ENCODE results near the gene PFKFB2. TPM values are rescaled to one million over a fixed set of nuclear protein-coding genes. Genes with fewer than 3 reads are reported as not detected.

PFKFB2 gene
- total RNA-seq, 1 experiment from 2014 or later: 28.0 TPM

DNA sequence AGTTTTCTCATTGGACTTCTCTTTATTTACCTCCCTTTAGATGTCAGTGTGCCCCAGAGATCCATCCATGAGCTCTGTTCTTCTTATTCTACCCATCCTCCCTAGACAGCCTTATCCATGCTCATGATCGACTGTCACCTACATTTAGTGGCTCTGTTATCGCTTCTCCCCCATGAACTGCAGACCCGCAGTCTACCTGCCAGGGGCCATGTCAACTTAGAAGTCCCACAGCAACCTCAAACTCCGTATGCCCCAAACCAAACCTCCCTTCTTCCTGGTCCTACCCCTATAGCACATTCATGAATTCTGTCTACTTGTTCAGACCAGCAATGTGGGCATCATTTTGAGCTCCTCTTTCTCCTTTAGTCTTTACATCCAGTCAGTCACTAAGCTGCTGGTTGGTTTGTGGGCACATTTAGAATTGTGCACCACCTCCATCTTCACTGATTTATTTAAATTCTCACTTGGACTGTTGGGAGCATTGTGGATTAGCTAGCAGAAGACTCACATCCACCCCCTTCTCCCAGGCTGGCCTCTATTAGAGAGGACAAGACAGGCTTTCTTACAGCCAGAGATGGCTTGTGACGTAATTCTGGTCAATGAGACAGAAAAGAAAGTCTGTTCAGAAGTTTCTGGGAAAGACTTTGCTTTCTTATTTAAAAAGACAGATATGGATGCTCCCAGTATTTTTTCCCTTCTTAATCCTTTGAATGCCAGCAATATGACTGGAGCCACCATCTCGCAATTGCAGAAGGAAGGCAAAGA lies 39.6 kb upstream of the PFKFB2 start:
- Histone ChIP-seq H3K27me3 (ENCODE audit: insufficient read depth, low read depth) (no peaks in the 10 kb centered on the region), H3K4me3 (no peak overlapping the region), H4K20me1 (ENCODE audit: insufficient read depth) (no peaks in the 10 kb centered on the region), H3K4me1 (replicated peaks; ENCODE audit: insufficient read depth) (peaks cover under 1% of the 10 kb centered on the region; the same call in 1 of the 2 replicates), H3K36me3 (ENCODE audit: low read depth) (no peaks in the 10 kb centered on the region), H3K9me3 (ENCODE audit: insufficient read depth, low read depth) (peaks cover 4% of the 10 kb centered on the region; the same call in 1 of the 2 replicates), H3K79me2 (ENCODE audit: low read depth) (no peaks in the 10 kb centered on the region), H3K4me2 (no peak overlapping the region), H3K27ac (no peak overlapping the region), H3F3A (ENCODE audit: insufficient read depth, low read depth) (peaks cover under 1% of the 10 kb centered on the region; the same call in 1 of the 2 replicates), H2AFZ (no peak overlapping the region), H3K9me2 (ENCODE audit: insufficient read depth) (no peaks in the 10 kb centered on the region)
- CTCF ChIA-PET: no interaction called here
- TF ChIP-seq, protein P1, sequence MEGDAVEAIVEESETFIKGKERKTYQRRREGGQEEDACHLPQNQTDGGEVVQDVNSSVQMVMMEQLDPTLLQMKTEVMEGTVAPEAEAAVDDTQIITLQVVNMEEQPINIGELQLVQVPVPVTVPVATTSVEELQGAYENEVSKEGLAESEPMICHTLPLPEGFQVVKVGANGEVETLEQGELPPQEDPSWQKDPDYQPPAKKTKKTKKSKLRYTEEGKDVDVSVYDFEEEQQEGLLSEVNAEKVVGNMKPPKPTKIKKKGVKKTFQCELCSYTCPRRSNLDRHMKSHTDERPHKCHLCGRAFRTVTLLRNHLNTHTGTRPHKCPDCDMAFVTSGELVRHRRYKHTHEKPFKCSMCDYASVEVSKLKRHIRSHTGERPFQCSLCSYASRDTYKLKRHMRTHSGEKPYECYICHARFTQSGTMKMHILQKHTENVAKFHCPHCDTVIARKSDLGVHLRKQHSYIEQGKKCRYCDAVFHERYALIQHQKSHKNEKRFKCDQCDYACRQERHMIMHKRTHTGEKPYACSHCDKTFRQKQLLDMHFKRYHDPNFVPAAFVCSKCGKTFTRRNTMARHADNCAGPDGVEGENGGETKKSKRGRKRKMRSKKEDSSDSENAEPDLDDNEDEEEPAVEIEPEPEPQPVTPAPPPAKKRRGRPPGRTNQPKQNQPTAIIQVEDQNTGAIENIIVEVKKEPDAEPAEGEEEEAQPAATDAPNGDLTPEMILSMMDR (conservative IDR thresholded peaks at IDR 0.05): no peak
- no peak for TF ChIP-seq EZH2 (IDR thresholded peaks at IDR 0.05; ENCODE audit: low read depth)
- DNase-seq: no peak
- POLR2A ChIA-PET (ENCODE audit: unreplicated experiment): interaction anchor here (0.7 kb wide), 1 partner anchor 11 kb away, joined by 4 read pairs; no protein-coding TSS in a partner anchor
- BruUV-seq (replicated peaks): no TSS peak
- intact Hi-C loops (cut with micrococcal nuclease; ENCODE audit: unreplicated experiment): no loop called here

DNA sequence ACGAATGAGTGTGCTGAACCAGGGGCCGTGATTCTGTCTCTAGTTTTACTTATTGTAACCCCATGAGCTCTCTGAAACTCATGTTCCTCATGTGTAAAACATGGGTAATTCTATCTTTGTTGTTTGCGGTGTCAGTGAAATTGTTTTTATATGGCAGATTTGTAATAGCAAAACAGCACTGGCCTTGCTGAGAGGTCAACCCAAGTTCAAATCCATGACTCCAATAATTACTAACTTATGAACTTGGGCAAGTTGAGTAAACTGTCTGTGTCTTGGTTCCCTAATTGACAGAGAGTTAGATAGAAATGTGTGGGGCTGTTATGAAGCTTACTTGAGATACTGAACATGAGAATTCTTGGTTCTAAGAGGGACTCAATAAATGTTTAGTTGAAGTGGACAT lies 38.3 kb upstream of the PFKFB2 start:
- intact Hi-C loops (cut with micrococcal nuclease; ENCODE audit: unreplicated experiment): no loop called here
- Histone ChIP-seq H3K27ac (no peak overlapping the region), H3K4me1 (replicated peaks; ENCODE audit: insufficient read depth) (peaks cover 6% of the 10 kb centered on the region), H3K4me3 (no peak overlapping the region), H2AFZ (no peak overlapping the region), H3K79me2 (ENCODE audit: low read depth) (no peaks in the 10 kb centered on the region), H4K20me1 (ENCODE audit: insufficient read depth) (no peaks in the 10 kb centered on the region), H3K27me3 (ENCODE audit: insufficient read depth, low read depth) (no peaks in the 10 kb centered on the region), H3F3A (ENCODE audit: insufficient read depth, low read depth) (no peaks in the 10 kb centered on the region), H3K36me3 (ENCODE audit: low read depth) (no peaks in the 10 kb centered on the region), H3K9me2 (ENCODE audit: insufficient read depth) (no peaks in the 10 kb centered on the region), H3K9me3 (ENCODE audit: insufficient read depth, low read depth) (peaks cover 4% of the 10 kb centered on the region; the same call in 1 of the 2 replicates), H3K4me2 (no peak overlapping the region)
- ChIA-PET CTCF (no interaction called here), POLR2A (ENCODE audit: unreplicated experiment) (interaction anchor here (0.6 to 0.7 kb wide), 2 partner anchors 9 to 307 kb away, joined by 3 to 4 read pairs; partner anchors contain the start of gene CD55)
- DNase-seq: no peak
- TF ChIP-seq, protein P1 (conservative IDR thresholded peaks at IDR 0.05): no peak
- TF ChIP-seq EZH2 (IDR thresholded peaks at IDR 0.05; ENCODE audit: low read depth): no peak
- no TSS peak for BruUV-seq (replicated peaks)

DNA sequence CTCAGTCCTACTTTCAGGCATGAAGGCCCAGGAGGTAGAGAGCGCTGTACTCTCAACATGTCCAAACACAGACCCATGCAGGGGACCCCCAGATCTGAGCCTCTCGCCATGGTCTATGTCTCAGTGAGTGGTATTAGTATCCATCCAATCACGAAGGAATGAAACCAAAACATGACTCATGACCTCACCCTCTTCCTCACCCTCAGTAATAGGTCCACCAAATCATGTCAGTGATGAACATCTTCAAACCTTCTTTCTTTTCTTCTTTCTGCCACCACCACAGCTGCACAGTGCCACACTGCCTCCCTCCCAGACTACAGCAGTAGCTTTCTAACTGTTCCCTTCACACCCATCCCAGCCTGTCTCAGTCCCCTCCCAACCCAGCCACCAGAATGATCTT lies 37.3 kb upstream of the PFKFB2 start:
- peaks cover 17% of the 10 kb centered on the region for H3K4me1 ChIP-seq (replicated peaks; ENCODE audit: insufficient read depth)
- H3K27me3 ChIP-seq (ENCODE audit: insufficient read depth, low read depth): no peaks in the 10 kb centered on the region
- H3K9me2 ChIP-seq (ENCODE audit: insufficient read depth): no peaks in the 10 kb centered on the region
- intact Hi-C loops (cut with micrococcal nuclease; ENCODE audit: unreplicated experiment): no loop called here
- H2AFZ ChIP-seq: no peak overlapping the region
- H3K4me2 ChIP-seq: no peak overlapping the region
- TF ChIP-seq, protein P1 (conservative IDR thresholded peaks at IDR 0.05): no peak
- no peak for TF ChIP-seq EZH2 (IDR thresholded peaks at IDR 0.05; ENCODE audit: low read depth)
- H3K36me3 ChIP-seq (ENCODE audit: low read depth): no peaks in the 10 kb centered on the region
- no peaks in the 10 kb centered on the region for H3K79me2 ChIP-seq (ENCODE audit: low read depth)
- CTCF ChIA-PET: no interaction called here
- no peaks in the 10 kb centered on the region for H3F3A ChIP-seq (ENCODE audit: insufficient read depth, low read depth)
- H3K4me3 ChIP-seq: no peak overlapping the region
- no peak for DNase-seq
- POLR2A ChIA-PET (ENCODE audit: unreplicated experiment): interaction anchor here (1.1 kb wide), 1 partner anchor 17 kb away, joined by 7 read pairs; the partner anchor contains the start of gene C1orf116
- no peak overlapping the region for H3K27ac ChIP-seq
- no peaks in the 10 kb centered on the region for H3K9me3 ChIP-seq (ENCODE audit: insufficient read depth, low read depth)
- BruUV-seq (replicated peaks): no TSS peak
- no peaks in the 10 kb centered on the region for H4K20me1 ChIP-seq (ENCODE audit: insufficient read depth)
